GM21390 (cell line): ENCODE data around the gene LRRC31.

ENCODE experiments used
- ATAC-seq: cut with Tn5 transposase; IDR thresholded peaks from one replicate; pipeline ENCODE4 v1.9.1; 2021; ENCODE audit not compliant: unreplicated experiment

The LRRC31 gene

GRCh38 chr3:169813757-169814517 is 55.8 kb downstream of the LRRC31 start:
- ATAC-seq = peak; percentile 77

GRCh38 chr3:169813278-169813677 is 56.5 kb downstream of the LRRC31 start:
- no peak for ATAC-seq

- peak; percentile 62 for ATAC-seq
Observed at GRCh38 chr3:169812332-169813235, 57.2 kb downstream of the LRRC31 start, which contains the start of the genes LRRC34 and LRRIQ4. LRRC34 (minus strand) TSS chr3:169812904; CDS start chr3:169812548, 356 bp downstream. LRRIQ4 (plus strand) TSS chr3:169812870; CDS start chr3:169821922, 9,052 bp downstream.

GRCh38 chr3:169811631-169812331 is 58.0 kb downstream of the LRRC31 start:
- ATAC-seq = peak; percentile 19

- no peak for ATAC-seq
Observed at GRCh38 chr3:169809230-169809795, 60.4 kb downstream of the LRRC31 start.

- no peak for ATAC-seq
Observed at GRCh38 chr3:169804681-169805080, 65.1 kb downstream of the LRRC31 start.

GRCh38 chr3:169792359-169792758 is 77.4 kb downstream of the LRRC31 start:
- ATAC-seq = no peak

- no peak for ATAC-seq
Observed at GRCh38 chr3:169790687-169791429, 78.9 kb downstream of the LRRC31 start.

- ATAC-seq = no peak
Observed at GRCh38 chr3:169790219-169790618, 79.5 kb downstream of the LRRC31 start.
